DND-41 (cell line): Measurements from ENCODE around the gene ZSCAN10.

ENCODE experiments used
- EZH2 ChIP-seq: IDR thresholded peaks from 3 replicates; pipeline ENCODE4 v1.6.1; 2012; ENCODE audit warnings: borderline replicate concordance, low read depth, mild to moderate bottlenecking, moderate library complexity, low read length, inconsistent platforms; ENCODE audit not compliant: severe bottlenecking
- TF ChIP-seq, protein P1 (sequence below): IDR thresholded peaks from 2 replicates; pipeline ENCODE4 v1.5.1; 2012; ENCODE audit warnings: borderline replicate concordance, low read length, moderate library complexity, mild to moderate bottlenecking; ENCODE audit not compliant: poor library complexity, severe bottlenecking; ENCODE audit errors: extremely low read depth

DNA sequence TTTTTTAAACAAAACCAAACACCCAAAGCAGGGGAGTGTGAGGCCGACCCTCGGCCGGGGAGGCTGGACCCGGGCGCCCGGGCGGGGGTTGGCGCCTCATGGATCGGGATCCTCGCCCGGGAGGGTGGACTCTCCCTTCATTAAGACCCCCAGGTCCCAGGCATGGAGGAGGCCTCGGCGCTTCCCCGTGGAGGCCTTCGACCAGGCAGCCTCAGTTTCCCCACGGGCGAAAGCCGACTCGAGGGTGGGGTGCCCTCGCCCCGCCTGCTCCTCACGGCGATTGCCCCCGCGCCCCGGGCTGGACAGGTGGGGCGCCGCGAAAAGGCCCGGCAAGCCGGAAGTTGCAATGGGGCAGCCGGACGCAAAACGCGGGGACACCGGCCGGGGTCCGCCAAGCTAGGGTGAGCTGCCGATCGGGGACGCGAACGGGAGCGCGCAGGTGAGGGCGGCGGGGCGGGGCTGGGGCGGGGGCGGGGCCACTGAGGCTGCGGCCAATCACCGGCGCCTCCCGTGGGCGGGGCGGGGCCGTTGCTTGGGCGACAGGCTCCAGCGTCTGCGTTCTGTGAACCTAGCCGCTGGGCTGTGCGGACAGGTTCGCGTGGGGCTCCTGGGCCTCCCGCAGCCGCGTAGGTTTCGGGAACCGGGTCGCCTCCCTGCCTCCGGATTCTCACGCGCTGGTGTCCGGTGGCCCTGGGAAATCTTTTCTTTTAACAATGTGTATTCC is 7.3 kb upstream of the ZSCAN10 start:
- TF ChIP-seq, protein P1, sequence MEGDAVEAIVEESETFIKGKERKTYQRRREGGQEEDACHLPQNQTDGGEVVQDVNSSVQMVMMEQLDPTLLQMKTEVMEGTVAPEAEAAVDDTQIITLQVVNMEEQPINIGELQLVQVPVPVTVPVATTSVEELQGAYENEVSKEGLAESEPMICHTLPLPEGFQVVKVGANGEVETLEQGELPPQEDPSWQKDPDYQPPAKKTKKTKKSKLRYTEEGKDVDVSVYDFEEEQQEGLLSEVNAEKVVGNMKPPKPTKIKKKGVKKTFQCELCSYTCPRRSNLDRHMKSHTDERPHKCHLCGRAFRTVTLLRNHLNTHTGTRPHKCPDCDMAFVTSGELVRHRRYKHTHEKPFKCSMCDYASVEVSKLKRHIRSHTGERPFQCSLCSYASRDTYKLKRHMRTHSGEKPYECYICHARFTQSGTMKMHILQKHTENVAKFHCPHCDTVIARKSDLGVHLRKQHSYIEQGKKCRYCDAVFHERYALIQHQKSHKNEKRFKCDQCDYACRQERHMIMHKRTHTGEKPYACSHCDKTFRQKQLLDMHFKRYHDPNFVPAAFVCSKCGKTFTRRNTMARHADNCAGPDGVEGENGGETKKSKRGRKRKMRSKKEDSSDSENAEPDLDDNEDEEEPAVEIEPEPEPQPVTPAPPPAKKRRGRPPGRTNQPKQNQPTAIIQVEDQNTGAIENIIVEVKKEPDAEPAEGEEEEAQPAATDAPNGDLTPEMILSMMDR, result no peak
- no peak for TF ChIP-seq EZH2
